HG02938 (cell line): ENCODE data around the gene EFCC1.

ENCODE experiments used
- ATAC-seq: cut with Tn5 transposase; IDR thresholded peaks from one replicate; pipeline ENCODE4 v1.9.1; 2021; ENCODE audit warnings: mild to moderate bottlenecking, moderate library complexity; ENCODE audit not compliant: unreplicated experiment

EFCC1 gene

GRCh38 chr3:129001101-129001805, at the start of gene EFCC1:
Gene EFCC1, plus strand, starts transcription at chr3:129001304. Its CDS starts 325 bp downstream, at chr3:129001629.
- no peak for ATAC-seq

GRCh38 chr3:128956440-128956839, 44.7 kb upstream of the EFCC1 start:
- ATAC-seq: no peak

- ATAC-seq: no peak
These were observed 35.8 kb upstream of the EFCC1 start for GRCh38 chr3:128965280-128965679.

- no peak for ATAC-seq
These were observed 35.3 kb upstream of the EFCC1 start for GRCh38 chr3:128965818-128966217.

- no peak for ATAC-seq
These were observed 33.3 kb upstream of the EFCC1 start for GRCh38 chr3:128967748-128968355.

- no peak for ATAC-seq
These were observed 30.9 kb upstream of the EFCC1 start for GRCh38 chr3:128969993-128970739.

- ATAC-seq: no peak
These were observed 30.4 kb upstream of the EFCC1 start for GRCh38 chr3:128970740-128971047.

GRCh38 chr3:128971421-128972100, 29.5 kb upstream of the EFCC1 start:
- no peak for ATAC-seq

GRCh38 chr3:128973988-128974564, 27.0 kb upstream of the EFCC1 start:
- no peak for ATAC-seq

GRCh38 chr3:128975276-128975675, 25.8 kb upstream of the EFCC1 start:
- ATAC-seq: no peak

- ATAC-seq: no peak
These were observed 17.6 kb upstream of the EFCC1 start for GRCh38 chr3:128983293-128984069.

GRCh38 chr3:128984596-128984995, 16.5 kb upstream of the EFCC1 start:
- no peak for ATAC-seq

- ATAC-seq: no peak
These were observed 13.6 kb upstream of the EFCC1 start for GRCh38 chr3:128987302-128988100.

- ATAC-seq: no peak
These were observed 12.8 kb upstream of the EFCC1 start for GRCh38 chr3:128988286-128988685.

- ATAC-seq: no peak
These were observed 9.7 kb upstream of the EFCC1 start for GRCh38 chr3:128991355-128991895.

- no peak for ATAC-seq
These were observed 8.1 kb upstream of the EFCC1 start for GRCh38 chr3:128992926-128993460.

GRCh38 chr3:128993461-128994172, 7.5 kb upstream of the EFCC1 start, which contains the start of gene CFAP92:
Gene CFAP92, minus strand, starts transcription at chr3:128994076. Its CDS starts 772 bp downstream, at chr3:128993304.
- peak; percentile 73 for ATAC-seq

- no peak for ATAC-seq
These were observed 7.0 kb upstream of the EFCC1 start for GRCh38 chr3:128994173-128994512.
